GM19328 (cell line): ENCODE measurements around the gene WFIKKN1.

Experiments used
- ATAC-seq: cut with Tn5 transposase; IDR thresholded peaks from one replicate; pipeline ENCODE4 v1.9.1; 2021; ENCODE audit warnings: mild to moderate bottlenecking, moderate library complexity; ENCODE audit not compliant: unreplicated experiment

Gene WFIKKN1

DNA sequence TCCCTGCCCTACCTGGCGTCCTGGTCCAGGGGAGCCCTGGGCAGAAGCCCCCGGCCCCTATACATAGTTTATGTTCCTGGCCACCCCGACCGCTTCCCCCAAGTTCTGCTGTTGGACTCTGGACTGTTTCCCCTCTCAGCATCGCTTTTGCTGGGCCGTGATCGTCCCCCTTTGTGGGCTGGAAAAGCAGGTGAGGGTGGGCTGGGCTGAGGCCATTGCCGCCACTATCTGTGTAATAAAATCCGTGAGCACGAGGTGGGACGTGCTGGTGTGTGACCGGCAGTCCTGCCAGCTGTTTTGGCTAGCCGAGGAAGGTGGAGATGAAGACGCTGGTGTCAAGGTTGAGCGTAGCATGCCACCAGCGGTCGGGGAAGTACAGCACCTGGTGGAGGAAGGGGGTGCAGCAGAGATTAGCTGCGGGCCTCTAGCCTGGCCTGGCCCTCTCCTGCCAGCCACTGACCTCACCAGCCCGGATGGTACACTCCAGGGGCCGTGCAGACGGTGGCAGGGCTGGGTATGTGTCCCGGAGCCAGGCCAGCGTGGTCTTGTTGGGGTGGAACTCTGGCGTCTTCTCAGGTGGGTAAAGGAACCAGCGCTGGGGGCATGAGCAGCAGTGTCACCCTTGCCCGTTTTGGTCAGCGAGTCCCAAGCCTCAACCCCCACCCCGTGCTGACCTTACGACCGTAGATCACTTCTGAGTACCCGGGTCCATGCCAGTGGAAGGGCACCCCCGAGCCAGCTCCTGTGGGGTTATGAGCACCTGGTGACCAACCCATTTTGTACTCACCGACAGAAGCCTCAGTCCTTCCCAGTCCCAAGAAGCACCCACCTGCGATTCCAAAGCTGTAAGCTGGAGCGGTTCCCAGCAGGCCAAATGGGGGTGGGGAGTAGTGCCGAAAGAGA, 52.0 kb downstream of the WFIKKN1 start:
- no peak for ATAC-seq

- no peak for ATAC-seq
Observed at GRCh38 chr16:683396-684070, 52.7 kb downstream of the WFIKKN1 start.
